Endothelial cell of umbilical vein (primary cell): Measurements from ENCODE around the gene RNU1-2. TPM values are rescaled to one million over a fixed set of nuclear protein-coding genes. Genes with fewer than 3 reads are reported as not detected.
"Not testable (repeated sequence)": the region's sequence is repeated elsewhere in the genome, so short reads cannot be mapped to it uniquely, and the experiment has no call there.

ENCODE experiments used
- BruUV-seq: library from RNA; stranded (reverse); fragments of 400-500 nt; replicated peaks from 2 replicates; lab custom pipeline; 2021; lab: Mats Ljungman, UMichigan
- CTCF ChIA-PET: fragments of 300-600, 350-600 bp; sonication (Branson Sonifier 250); formaldehyde crosslinking; loops from one replicate; lab custom pipeline; 2021; ENCODE audit warnings: antibody characterized with exemption, inconsistent platforms; lab: Charles Lee
- POLR2A ChIA-PET: fragments of 300-600, 350-600 bp; sonication (Branson Sonifier 250); formaldehyde crosslinking; loops from one replicate; lab custom pipeline; 2021; ENCODE audit warnings: antibody characterized with exemption, inconsistent platforms; lab: Charles Lee
- DNase-seq: peaks from one replicate; pipeline ENCODE4 v3.0.0-alpha.2; 2011; ENCODE audit warnings: low read depth, low spot score
- FAIRE-seq: peaks from 2 replicates; lab custom pipeline; 2011; peaks lifted over from hg19 to GRCh38; lab: Jason Lieb, UNC
- H2AFZ ChIP-seq: 2 replicates; pipeline ENCODE4 v1.6.0; 2012; ENCODE audit warnings: low read depth, low read length, control low read depth, inconsistent platforms
- H3K27ac ChIP-seq: 2 replicates; pipeline ENCODE4 v1.5.1; 2011; ENCODE audit warnings: low read depth, mild to moderate bottlenecking, control low read depth, low read length, moderate library complexity; ENCODE audit not compliant: insufficient read depth
- H3K27me3 ChIP-seq, 2 experiments: 2 replicates each; pipeline versions ENCODE4 v1.6.0 to v1.6.1; 2011; ENCODE audit warnings: low read length in 2 of 2, mixed read lengths in 1 of 2; ENCODE audit not compliant: control insufficient read depth in 2 of 2, insufficient read depth in 2 of 2
- H3K36me3 ChIP-seq, 2 experiments: 2 replicates in 1 of 2; 3 replicates in 1 of 2; pipeline ENCODE4 v1.5.1; 2011; ENCODE audit warnings: low read length in 2 of 2, mild to moderate bottlenecking in 1 of 2, moderate library complexity in 1 of 2; ENCODE audit not compliant: control insufficient read depth in 2 of 2, insufficient read depth in 2 of 2; ENCODE audit errors: extremely low read depth in 1 of 2
- H3K4me1 ChIP-seq: 3 replicates; pipeline ENCODE4 v1.5.1; 2011; ENCODE audit warnings: mild to moderate bottlenecking, low read length; ENCODE audit not compliant: control insufficient read depth, insufficient read depth; ENCODE audit errors: extremely low read depth
- H3K4me2 ChIP-seq: 2 replicates; pipeline ENCODE4 v1.6.1; 2011; ENCODE audit warnings: low read length, control low read depth, mixed read lengths; ENCODE audit not compliant: insufficient read depth
- H3K4me3 ChIP-seq, 3 experiments: fragments of 200-600 bp in 1 of 3; sonication (generic), shearing (Covaris generic) in 1 of 3; replicated peaks in 1 of 3; 2 replicates each; pipeline ENCODE4 v1.5.1; 2011 to 2016; ENCODE audit warnings: control low read depth in 3 of 3, low read length in 3 of 3, mild to moderate bottlenecking in 2 of 3, inconsistent platforms in 1 of 3, low read depth in 1 of 3, moderate library complexity in 1 of 3; ENCODE audit not compliant: insufficient read depth in 1 of 3
- H3K79me2 ChIP-seq: 2 replicates; pipeline ENCODE4 v1.6.0; 2012; ENCODE audit warnings: low read length, inconsistent platforms; ENCODE audit not compliant: control insufficient read depth, insufficient read depth
- H3K9ac ChIP-seq: replicated peaks from 2 replicates; pipeline ENCODE3; 2011; ENCODE audit warnings: low read length, control low read depth; ENCODE audit not compliant: insufficient read depth; ENCODE audit errors: extremely low read depth
- H3K9me1 ChIP-seq: replicated peaks from 3 replicates; pipeline ENCODE4 v1.6.0; 2011; ENCODE audit warnings: mild to moderate bottlenecking, low read length; ENCODE audit not compliant: control insufficient read depth, insufficient read depth; ENCODE audit errors: extremely low read depth
- H3K9me3 ChIP-seq: replicated peaks from 2 replicates; pipeline ENCODE4 v1.5.1; 2012; ENCODE audit warnings: low read length, inconsistent platforms; ENCODE audit not compliant: control insufficient read depth, insufficient read depth
- H4K20me1 ChIP-seq: replicated peaks from 2 replicates; pipeline ENCODE3; 2011; ENCODE audit warnings: mild to moderate bottlenecking, low read length; ENCODE audit not compliant: control insufficient read depth, insufficient read depth; ENCODE audit errors: extremely low read depth
- EZH2 ChIP-seq: IDR thresholded peaks from 2 replicates; pipeline ENCODE4 v1.6.1; 2012; ENCODE audit warnings: borderline replicate concordance, low read depth, mild to moderate bottlenecking, moderate library complexity, low read length, inconsistent platforms; ENCODE audit not compliant: severe bottlenecking
- FOS ChIP-seq: IDR thresholded peaks from 2 replicates; pipeline ENCODE4 v1.6.1; 2011; ENCODE audit warnings: mild to moderate bottlenecking, low read length, moderate library complexity, borderline replicate concordance; ENCODE audit not compliant: insufficient read depth
- GATA2 ChIP-seq: IDR thresholded peaks from 2 replicates; pipeline ENCODE4 v1.7.0; 2011; ENCODE audit warnings: low read depth, mild to moderate bottlenecking, moderate library complexity, mixed read lengths, low read length; ENCODE audit not compliant: insufficient read length, insufficient read depth
- JUN ChIP-seq: IDR thresholded peaks from 2 replicates; pipeline ENCODE4 v1.6.1; 2011; ENCODE audit warnings: borderline replicate concordance, low read depth; ENCODE audit not compliant: insufficient read length, insufficient read depth
- MYC ChIP-seq: IDR thresholded peaks from one replicate; pipeline ENCODE4 v1.6.1; 2011; ENCODE audit warnings: mild to moderate bottlenecking, low read depth, low read length
- POLR2A ChIP-seq: IDR thresholded peaks from 2 replicates; pipeline ENCODE4 v1.6.1; 2012; ENCODE audit warnings: low read depth, mild to moderate bottlenecking, control low read depth, low read length
- POLR2AphosphoS5 ChIP-seq: IDR thresholded peaks from 2 replicates; pipeline ENCODE4 v1.6.1; 2012; ENCODE audit warnings: low read depth, mild to moderate bottlenecking, control low read depth, low read length, moderate library complexity; ENCODE audit not compliant: insufficient read depth
- dilution Hi-C: fragments of 300-500 bp; cut with MboI; formaldehyde crosslinking; loops from one replicate; pipeline ENCODE4 v1.15.0; 2019; ENCODE audit warnings: low sequenced_read_pairs; ENCODE audit not compliant: extremely low pct_ligation_motif_present
- intact Hi-C: fragments of 100-400 bp; cut with micrococcal nuclease; formaldehyde crosslinking; loops from one replicate; pipeline ENCODE4 v1.10.0; 2022
- polyA plus RNA-seq, 4 experiments: library from polyadenylated mRNA; depleted of rRNA in 3 of 4; stranded (reverse) in 3 of 4; unstranded in 1 of 4; fragments of >200 nt; gene quantifications; 2 replicates each; pipeline versions ENCODE4 v1.2.1 to v1.2.3, GENCODE V29; 2011 to 2012; ENCODE audit warnings: missing spikeins in 1 of 4
- total RNA-seq: library from RNA; stranded (reverse); gene quantifications from 2 replicates; pipeline ENCODE4 v1.2.3, GENCODE V29; 2021
- TF ChIP-seq, protein P1 (sequence below), 2 donors: IDR thresholded peaks; 1 replicate in 1 of 2; 2 replicates in 1 of 2; pipeline ENCODE4 v1.5.1; 2011; ENCODE audit warnings: low read length in 2 of 2, mild to moderate bottlenecking in 2 of 2, moderate library complexity in 2 of 2, control low read depth in 1 of 2, inconsistent platforms in 1 of 2, low read depth in 1 of 2; ENCODE audit not compliant: insufficient read depth in 1 of 2; ENCODE audit errors: extremely low read depth in 1 of 2
- TF ChIP-seq, protein P2 (sequence below): IDR thresholded peaks from 2 replicates; pipeline ENCODE4 v1.6.1; 2011; ENCODE audit not compliant: insufficient read depth, insufficient read length

Gene RNU1-2
- total and polyA plus RNA-seq, 2 donors (not counting 3 experiments of a cell fraction or from before 2014, with no cell fraction given): 206 to 1,319 TPM

DNA sequence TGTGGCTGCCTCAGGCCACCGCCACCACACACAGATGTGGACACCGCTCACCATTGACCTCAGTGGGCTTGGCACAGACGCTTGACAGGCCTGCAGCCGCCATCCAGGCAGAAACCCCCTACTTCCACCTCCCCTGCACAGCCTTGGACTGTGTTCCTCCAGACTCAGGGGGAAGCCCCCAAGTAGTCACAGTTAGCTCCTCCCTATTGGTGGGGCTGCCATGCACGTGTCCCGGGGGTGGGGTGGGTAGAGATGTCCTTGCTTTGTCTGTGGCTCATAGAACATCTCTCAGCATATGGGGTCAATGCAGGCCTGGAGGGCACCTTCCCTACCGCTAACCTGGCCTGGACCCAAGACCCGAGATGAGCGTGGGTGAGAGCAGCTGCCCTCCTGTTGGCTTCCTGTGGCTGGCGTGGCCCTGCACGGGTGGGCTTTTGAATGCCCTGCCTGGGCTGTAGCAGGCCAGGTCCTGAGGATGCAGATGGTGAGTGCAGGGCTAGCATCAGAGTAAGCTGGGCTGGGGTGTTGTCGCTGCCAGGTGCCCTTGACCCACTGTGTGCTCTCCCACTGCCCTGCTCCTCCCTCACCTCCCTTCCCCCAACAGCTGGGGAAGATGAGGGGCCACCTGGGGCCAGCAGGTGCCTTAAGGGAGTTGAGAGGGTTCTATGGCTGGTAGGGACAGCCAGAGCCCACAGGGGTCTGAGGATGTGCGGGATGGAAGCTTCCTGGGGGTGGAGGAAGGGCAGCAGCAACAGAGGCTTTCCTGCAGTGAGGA is 32.1 kb downstream of the RNU1-2 start:
- POLR2A ChIA-PET: no interaction called here
- H3K27me3 ChIP-seq: no peaks in the 10 kb centered on the region
- FAIRE-seq: no peak
- H2AFZ ChIP-seq: no peak overlapping the region
- no peak overlapping the region for H3K4me3 ChIP-seq
- H4K20me1 ChIP-seq: no peaks in the 10 kb centered on the region
- H3K27ac ChIP-seq: no peak overlapping the region
- CTCF ChIA-PET: no interaction called here
- dilution Hi-C loops (no loop called here), intact Hi-C loops (no loop called here)
- H3K79me2 ChIP-seq: no peaks in the 10 kb centered on the region
- H3K9me1 ChIP-seq: no peaks in the 10 kb centered on the region
- no peaks in the 10 kb centered on the region for H3K36me3 ChIP-seq
- TF ChIP-seq JUN (no peak), POLR2A (no peak), EZH2 (no peak), POLR2AphosphoS5 (no peak), GATA2 (no peak), FOS (no peak), MYC (no peak)
- TF ChIP-seq, protein P1, sequence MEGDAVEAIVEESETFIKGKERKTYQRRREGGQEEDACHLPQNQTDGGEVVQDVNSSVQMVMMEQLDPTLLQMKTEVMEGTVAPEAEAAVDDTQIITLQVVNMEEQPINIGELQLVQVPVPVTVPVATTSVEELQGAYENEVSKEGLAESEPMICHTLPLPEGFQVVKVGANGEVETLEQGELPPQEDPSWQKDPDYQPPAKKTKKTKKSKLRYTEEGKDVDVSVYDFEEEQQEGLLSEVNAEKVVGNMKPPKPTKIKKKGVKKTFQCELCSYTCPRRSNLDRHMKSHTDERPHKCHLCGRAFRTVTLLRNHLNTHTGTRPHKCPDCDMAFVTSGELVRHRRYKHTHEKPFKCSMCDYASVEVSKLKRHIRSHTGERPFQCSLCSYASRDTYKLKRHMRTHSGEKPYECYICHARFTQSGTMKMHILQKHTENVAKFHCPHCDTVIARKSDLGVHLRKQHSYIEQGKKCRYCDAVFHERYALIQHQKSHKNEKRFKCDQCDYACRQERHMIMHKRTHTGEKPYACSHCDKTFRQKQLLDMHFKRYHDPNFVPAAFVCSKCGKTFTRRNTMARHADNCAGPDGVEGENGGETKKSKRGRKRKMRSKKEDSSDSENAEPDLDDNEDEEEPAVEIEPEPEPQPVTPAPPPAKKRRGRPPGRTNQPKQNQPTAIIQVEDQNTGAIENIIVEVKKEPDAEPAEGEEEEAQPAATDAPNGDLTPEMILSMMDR (IDR thresholded peaks at IDR 0.05; ENCODE audit: extremely low read depth in 1 of 2, insufficient read depth in 1 of 2, low read depth in 1 of 2, low read length in 2 of 2): no peak
- TF ChIP-seq, protein P2, sequence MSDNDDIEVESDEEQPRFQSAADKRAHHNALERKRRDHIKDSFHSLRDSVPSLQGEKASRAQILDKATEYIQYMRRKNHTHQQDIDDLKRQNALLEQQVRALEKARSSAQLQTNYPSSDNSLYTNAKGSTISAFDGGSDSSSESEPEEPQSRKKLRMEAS: no peak
- no TSS peak for BruUV-seq
- no peak for DNase-seq
- no peaks in the 10 kb centered on the region for H3K4me1 ChIP-seq
- no peak overlapping the region for H3K9ac ChIP-seq
- H3K9me3 ChIP-seq: no peaks in the 10 kb centered on the region
- H3K4me2 ChIP-seq: no peak overlapping the region

DNA sequence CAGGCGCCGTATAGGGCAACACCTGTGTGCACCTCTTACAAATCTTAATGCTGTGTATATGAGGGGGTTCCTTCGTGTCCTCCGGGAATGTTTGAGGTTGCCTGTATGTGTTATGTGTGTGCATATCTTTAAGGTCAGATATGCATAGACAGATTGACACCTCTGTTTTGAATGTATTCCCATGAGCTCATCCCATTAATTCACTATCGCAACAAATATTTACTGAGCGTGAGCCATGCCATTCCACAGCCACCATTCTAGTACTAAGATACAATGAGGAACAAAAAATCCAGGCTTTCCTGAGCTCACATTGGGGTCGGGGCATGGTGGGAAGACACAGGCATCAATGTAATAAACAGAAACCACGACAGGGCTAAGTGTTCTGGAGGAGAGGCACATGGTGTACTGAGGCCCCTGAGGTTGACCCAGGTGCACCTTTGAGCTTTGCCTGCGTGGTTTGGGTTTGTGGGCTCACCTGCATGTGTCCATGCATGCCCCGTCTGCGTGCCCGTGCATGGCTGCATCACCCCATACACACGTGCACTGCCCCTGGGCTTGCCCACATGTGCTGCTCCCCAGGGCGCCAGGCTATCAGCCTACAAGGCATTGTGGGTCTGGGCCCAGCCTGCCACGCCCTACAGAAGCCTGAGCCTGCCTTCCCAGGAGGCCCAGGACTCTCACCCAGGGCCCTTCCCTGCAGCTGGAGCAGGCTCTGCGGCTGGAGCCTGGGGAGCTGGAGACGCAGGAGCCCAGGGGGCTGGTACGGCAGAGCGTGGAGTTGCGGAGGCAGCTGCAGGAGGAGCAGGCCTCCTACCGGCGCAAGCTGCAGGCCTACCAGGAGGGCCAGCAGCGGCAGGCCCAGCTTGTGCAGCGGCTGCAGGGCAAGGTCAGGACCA is 33.6 kb downstream of the RNU1-2 start:
- FAIRE-seq, H3K9me3 ChIP-seq, H3K27me3 ChIP-seq, DNase-seq, H3K4me3 ChIP-seq, dilution Hi-C loops, BruUV-seq, H3K79me2 ChIP-seq, intact Hi-C loops, H3K4me1 ChIP-seq, H3K9ac ChIP-seq, CTCF ChIA-PET, H3K36me3 ChIP-seq, H3K4me2 ChIP-seq, H4K20me1 ChIP-seq, H3K9me1 ChIP-seq, H2AFZ ChIP-seq, POLR2A ChIA-PET, H3K27ac ChIP-seq: not testable (repeated sequence)
